ENCODE measurements around the gene POLR3C. TPM values are rescaled to one million over a fixed set of nuclear protein-coding genes. Genes with fewer than 3 reads are reported as not detected.
A peak's percentile ranks its signal among the peaks of the same experiment; 100 is the strongest.

The POLR3C gene
- total and polyA plus RNA-seq, 2 of the 13 experiments (the other 11 are each of a cell fraction or from before 2014, with no cell fraction given), result 15.5 to 24.3 TPM

- TF ChIP-seq THAP9 (CRISPR knock-in tag; IDR thresholded peaks at IDR 0.05; ENCODE audit: borderline replicate concordance), result peak; percentile 84; the same call in 1 of the 2 replicates
- TF ChIP-seq, protein P1, sequence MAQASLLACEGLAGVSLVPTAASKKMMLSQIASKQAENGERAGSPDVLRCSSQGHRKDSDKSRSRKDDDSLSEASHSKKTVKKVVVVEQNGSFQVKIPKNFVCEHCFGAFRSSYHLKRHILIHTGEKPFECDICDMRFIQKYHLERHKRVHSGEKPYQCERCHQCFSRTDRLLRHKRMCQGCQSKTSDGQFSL (CRISPR knock-in tag; IDR thresholded peaks at IDR 0.05), result no peak
- TF ChIP-seq SMAD9 (CRISPR knock-in tag; IDR thresholded peaks at IDR 0.05), result no peak
- TF ChIP-seq HDAC2 (CRISPR knock-in tag; IDR thresholded peaks at IDR 0.05), result peak; percentile 85
- TF ChIP-seq SP5 (CRISPR knock-in tag; IDR thresholded peaks at IDR 0.05; ENCODE audit: borderline replicate concordance, low read depth), result peak; percentile 78
- TF ChIP-seq, protein P2, sequence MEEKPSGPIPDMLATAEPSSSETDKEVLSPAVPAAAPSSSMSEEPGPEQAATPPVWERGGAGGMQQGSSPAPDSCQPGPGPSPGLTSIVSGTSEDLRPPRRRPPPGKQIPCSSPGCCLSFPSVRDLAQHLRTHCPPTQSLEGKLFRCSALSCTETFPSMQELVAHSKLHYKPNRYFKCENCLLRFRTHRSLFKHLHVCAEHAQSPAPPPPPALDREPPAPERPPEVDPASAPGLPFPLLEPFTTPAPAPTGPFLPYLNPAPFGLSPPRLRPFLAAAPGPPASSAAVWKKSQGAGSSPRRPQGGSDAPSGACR (CRISPR knock-in tag; IDR thresholded peaks at IDR 0.05), result no peak
- TF ChIP-seq LCORL (IDR thresholded peaks at IDR 0.05), result no peak
- peak; percentile 47; the same call in 1 of the 2 replicates for TF ChIP-seq LCORL (CRISPR knock-in tag; IDR thresholded peaks at IDR 0.05)
- peak; percentile 66; the same call in 1 of the 2 replicates for TF ChIP-seq ZNF788 (CRISPR knock-in tag; IDR thresholded peaks at IDR 0.05; ENCODE audit: borderline replicate concordance)
- no peak for TF ChIP-seq ZNF546 (CRISPR knock-in tag; conservative IDR thresholded peaks at IDR 0.05)
- TF ChIP-seq ZNF790 (CRISPR knock-in tag; IDR thresholded peaks at IDR 0.05; ENCODE audit: borderline replicate concordance), result 0 out of 2 replicates have a peak, but pooled peaks have one; percentile 49
- TF ChIP-seq TP53 (CRISPR knock-in tag; conservative IDR thresholded peaks at IDR 0.05), result peak; percentile 78; the same call in 1 of the 2 replicates
- TF ChIP-seq JDP2 (CRISPR knock-in tag; IDR thresholded peaks at IDR 0.05; ENCODE audit: borderline replicate concordance), result no peak
- no peak for TF ChIP-seq ZIK1 (CRISPR knock-in tag; IDR thresholded peaks at IDR 0.05; ENCODE audit: borderline replicate concordance, low read depth)
- no peak for TF ChIP-seq ZNF776 (CRISPR knock-in tag; IDR thresholded peaks at IDR 0.05)
- 0 out of 2 replicates have a peak, but pooled peaks have one; percentile 32 for TF ChIP-seq ZNF335 (CRISPR knock-in tag; IDR thresholded peaks at IDR 0.05)
- peak; percentile 76 for TF ChIP-seq TARDBP (CRISPR knock-in tag; IDR thresholded peaks at IDR 0.05)
- TF ChIP-seq MLXIP (CRISPR knock-in tag; IDR thresholded peaks at IDR 0.05; ENCODE audit: borderline replicate concordance), result no peak
- no peak for TF ChIP-seq DZIP1 (CRISPR knock-in tag; IDR thresholded peaks at IDR 0.05)
Observed at GRCh38 chr1:145891587-145892485, 67.8 kb downstream of the POLR3C start (continued).
